Measurements from ENCODE around the gene WFIKKN2.

WFIKKN2 gene

DNA sequence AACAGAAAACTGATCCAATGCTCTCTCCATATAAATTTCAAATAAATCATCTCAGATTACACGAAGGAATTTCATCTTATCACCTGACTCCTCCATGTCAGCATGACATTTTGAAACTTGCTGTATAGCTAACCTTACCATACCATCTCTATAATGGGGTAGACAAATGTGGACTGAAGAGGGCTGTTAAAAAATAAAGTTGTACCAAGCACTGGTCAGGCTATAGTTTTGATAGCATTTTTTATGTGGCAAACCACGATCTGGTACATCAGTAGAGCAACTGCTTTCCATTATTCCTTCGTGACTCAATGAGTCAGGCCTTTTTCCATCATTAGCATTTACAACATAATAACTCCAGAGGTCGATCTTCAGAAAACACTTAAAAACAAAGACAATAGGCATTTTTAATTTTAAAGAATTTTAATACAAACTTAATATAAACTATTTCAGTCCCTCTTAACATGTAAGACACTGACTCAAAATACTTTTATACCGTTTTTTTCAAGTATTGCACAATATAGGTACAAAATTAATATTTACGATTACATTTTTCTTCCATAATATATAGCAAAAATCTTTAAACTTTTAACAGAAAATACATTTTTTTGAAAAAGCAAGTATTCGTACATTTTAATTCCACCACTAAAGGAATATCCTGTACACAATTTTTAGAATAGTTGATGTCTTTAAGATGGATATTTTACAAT lies 26.6 kb downstream of the WFIKKN2 start:
- Histone ChIP-seq H3K9me2 (ENCODE audit: low read depth, low read length) (no peaks in the 10 kb centered on the region), H3F3A (ENCODE audit: insufficient read depth, low read length) (no peaks in the 10 kb centered on the region), H3K27ac (ENCODE audit: low read depth, low read length, poor library complexity, severe bottlenecking) (no peak overlapping the region), H3K36me3 (ENCODE audit: insufficient read depth, low read length) (peaks cover 16% of the 10 kb centered on the region; the same call in 1 of the 2 replicates), H3K79me2 (ENCODE audit: insufficient read depth, low read length) (peaks cover 12% of the 10 kb centered on the region), H3K4me2 (ENCODE audit: low read length) (no peak overlapping the region), H3K4me1 (ENCODE audit: insufficient read depth, low read length, severe bottlenecking) (peaks cover 15% of the 10 kb centered on the region), H3K27me3 (ENCODE audit: insufficient read depth, low read length) (no peaks in the 10 kb centered on the region), H2AFZ (ENCODE audit: low read length) (no peak overlapping the region), H3K9ac (ENCODE audit: low read length) (no peak overlapping the region), H3K9me3 (ENCODE audit: low read length) (no peaks in the 10 kb centered on the region), H4K20me1 (ENCODE audit: insufficient read depth, low read length) (no peaks in the 10 kb centered on the region), H3K4me3 (ENCODE audit: low read depth, low read length, poor library complexity, severe bottlenecking) (no peak overlapping the region)
- TF ChIP-seq EZH2 (IDR thresholded peaks at IDR 0.05; ENCODE audit: borderline replicate concordance, low read length), result no peak
- TF ChIP-seq, protein P1, sequence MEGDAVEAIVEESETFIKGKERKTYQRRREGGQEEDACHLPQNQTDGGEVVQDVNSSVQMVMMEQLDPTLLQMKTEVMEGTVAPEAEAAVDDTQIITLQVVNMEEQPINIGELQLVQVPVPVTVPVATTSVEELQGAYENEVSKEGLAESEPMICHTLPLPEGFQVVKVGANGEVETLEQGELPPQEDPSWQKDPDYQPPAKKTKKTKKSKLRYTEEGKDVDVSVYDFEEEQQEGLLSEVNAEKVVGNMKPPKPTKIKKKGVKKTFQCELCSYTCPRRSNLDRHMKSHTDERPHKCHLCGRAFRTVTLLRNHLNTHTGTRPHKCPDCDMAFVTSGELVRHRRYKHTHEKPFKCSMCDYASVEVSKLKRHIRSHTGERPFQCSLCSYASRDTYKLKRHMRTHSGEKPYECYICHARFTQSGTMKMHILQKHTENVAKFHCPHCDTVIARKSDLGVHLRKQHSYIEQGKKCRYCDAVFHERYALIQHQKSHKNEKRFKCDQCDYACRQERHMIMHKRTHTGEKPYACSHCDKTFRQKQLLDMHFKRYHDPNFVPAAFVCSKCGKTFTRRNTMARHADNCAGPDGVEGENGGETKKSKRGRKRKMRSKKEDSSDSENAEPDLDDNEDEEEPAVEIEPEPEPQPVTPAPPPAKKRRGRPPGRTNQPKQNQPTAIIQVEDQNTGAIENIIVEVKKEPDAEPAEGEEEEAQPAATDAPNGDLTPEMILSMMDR (IDR thresholded peaks at IDR 0.05; ENCODE audit: low read length), result no peak

DNA sequence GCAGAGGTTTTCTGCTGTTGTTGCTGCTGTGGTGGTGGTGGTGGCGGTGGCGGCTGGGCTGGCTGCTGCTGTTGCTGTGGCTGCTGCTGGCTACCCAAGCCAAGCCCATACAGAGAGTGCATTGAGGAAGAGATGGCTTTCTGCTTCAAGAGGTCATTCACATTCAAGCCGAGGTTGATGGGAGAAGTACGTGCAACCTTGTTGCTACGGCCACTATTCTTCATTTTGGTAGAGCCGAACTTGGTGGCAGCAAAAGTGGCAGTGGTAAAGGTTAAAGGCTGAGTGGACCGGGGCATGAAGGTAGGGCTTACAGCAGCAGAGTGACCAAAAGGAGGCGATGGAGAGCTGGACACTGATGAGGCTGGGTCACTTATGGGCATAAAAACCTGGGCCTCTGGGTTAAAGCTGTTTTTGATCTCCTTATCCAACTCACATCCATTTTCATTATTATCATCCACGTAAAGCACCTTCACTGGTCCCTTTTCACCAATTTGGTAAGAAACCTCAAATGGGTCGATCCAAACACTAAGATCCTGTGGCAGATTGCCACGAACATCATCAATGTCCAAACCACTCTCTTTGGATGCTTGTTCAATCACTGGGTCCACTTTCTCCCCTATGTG lies 27.9 kb downstream of the WFIKKN2 start:
- H3K27ac ChIP-seq (ENCODE audit: low read depth, low read length, poor library complexity, severe bottlenecking), result no peak overlapping the region
- H3K4me1 ChIP-seq (ENCODE audit: insufficient read depth, low read length, severe bottlenecking), result peaks cover 24% of the 10 kb centered on the region
- no peaks in the 10 kb centered on the region for H3K27me3 ChIP-seq (ENCODE audit: insufficient read depth, low read length)
- TF ChIP-seq, protein P1 (IDR thresholded peaks at IDR 0.05; ENCODE audit: low read length), result peak; percentile 39; the same call in 1 of the 2 replicates
- TF ChIP-seq EZH2 (IDR thresholded peaks at IDR 0.05; ENCODE audit: borderline replicate concordance, low read length), result no peak
- H3K36me3 ChIP-seq (ENCODE audit: insufficient read depth, low read length), result peaks cover 16% of the 10 kb centered on the region; the same call in 1 of the 2 replicates
- H3K9ac ChIP-seq (ENCODE audit: low read length), result no peak overlapping the region
- no peaks in the 10 kb centered on the region for H4K20me1 ChIP-seq (ENCODE audit: insufficient read depth, low read length)
- no peaks in the 10 kb centered on the region for H3F3A ChIP-seq (ENCODE audit: insufficient read depth, low read length)
- no peaks in the 10 kb centered on the region for H3K9me3 ChIP-seq (ENCODE audit: low read length)
- no peak overlapping the region for H3K4me3 ChIP-seq (ENCODE audit: low read depth, low read length, poor library complexity, severe bottlenecking)
- peaks cover 12% of the 10 kb centered on the region for H3K79me2 ChIP-seq (ENCODE audit: insufficient read depth, low read length)
- H2AFZ ChIP-seq (ENCODE audit: low read length), result no peak overlapping the region
- H3K9me2 ChIP-seq (ENCODE audit: low read depth, low read length), result no peaks in the 10 kb centered on the region
- H3K4me2 ChIP-seq (ENCODE audit: low read length), result no peak overlapping the region

DNA sequence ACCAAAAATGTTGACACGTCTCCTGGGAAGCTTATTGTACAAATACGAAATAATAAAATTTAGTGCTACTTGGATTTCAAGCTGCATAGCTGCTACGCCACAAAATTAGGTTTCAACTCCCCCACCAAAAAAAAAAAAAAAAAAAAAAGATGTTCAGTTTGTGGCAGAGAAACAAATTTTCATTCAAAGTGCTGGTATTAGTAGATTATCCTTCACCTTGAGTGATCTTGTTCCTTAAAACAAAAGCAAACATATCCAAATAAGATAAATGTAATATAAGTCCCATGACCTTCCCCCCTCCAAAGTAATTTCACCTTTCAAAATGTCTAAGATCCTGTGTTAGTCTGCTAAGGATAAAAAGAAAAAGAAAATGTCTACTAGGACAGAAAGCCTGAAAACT lies 28.5 kb downstream of the WFIKKN2 start:
- H3K9me3 ChIP-seq (ENCODE audit: low read length), result no peaks in the 10 kb centered on the region
- peak overlapping the region; percentile 75 for H3K4me3 ChIP-seq (ENCODE audit: low read depth, low read length, poor library complexity, severe bottlenecking)
- H3K4me1 ChIP-seq (ENCODE audit: insufficient read depth, low read length, severe bottlenecking), result peaks cover 29% of the 10 kb centered on the region

More for the DNA sequence above, 28.5 kb downstream of the WFIKKN2 start:
- Histone ChIP-seq H3F3A (ENCODE audit: insufficient read depth, low read length) (no peaks in the 10 kb centered on the region), H3K27ac (ENCODE audit: low read depth, low read length, poor library complexity, severe bottlenecking) (no peak overlapping the region), H3K9ac (ENCODE audit: low read length) (no peak overlapping the region; the same call in 1 of the 2 replicates), H4K20me1 (ENCODE audit: insufficient read depth, low read length) (no peaks in the 10 kb centered on the region), H3K36me3 (ENCODE audit: insufficient read depth, low read length) (peaks cover 16% of the 10 kb centered on the region; the same call in 1 of the 2 replicates), H2AFZ (ENCODE audit: low read length) (no peak overlapping the region), H3K79me2 (ENCODE audit: insufficient read depth, low read length) (peaks cover 12% of the 10 kb centered on the region), H3K9me2 (ENCODE audit: low read depth, low read length) (no peaks in the 10 kb centered on the region), H3K27me3 (ENCODE audit: insufficient read depth, low read length) (no peaks in the 10 kb centered on the region), H3K4me2 (ENCODE audit: low read length) (peak overlapping the region; percentile 78)
- TF ChIP-seq, protein P1 (IDR thresholded peaks at IDR 0.05; ENCODE audit: low read length), result no peak
- TF ChIP-seq EZH2 (IDR thresholded peaks at IDR 0.05; ENCODE audit: borderline replicate concordance, low read length), result no peak

All from OCI-LY1 (cell line).